ENCODE data around the gene NCAPG.

- TF ChIP-seq, protein P1, sequence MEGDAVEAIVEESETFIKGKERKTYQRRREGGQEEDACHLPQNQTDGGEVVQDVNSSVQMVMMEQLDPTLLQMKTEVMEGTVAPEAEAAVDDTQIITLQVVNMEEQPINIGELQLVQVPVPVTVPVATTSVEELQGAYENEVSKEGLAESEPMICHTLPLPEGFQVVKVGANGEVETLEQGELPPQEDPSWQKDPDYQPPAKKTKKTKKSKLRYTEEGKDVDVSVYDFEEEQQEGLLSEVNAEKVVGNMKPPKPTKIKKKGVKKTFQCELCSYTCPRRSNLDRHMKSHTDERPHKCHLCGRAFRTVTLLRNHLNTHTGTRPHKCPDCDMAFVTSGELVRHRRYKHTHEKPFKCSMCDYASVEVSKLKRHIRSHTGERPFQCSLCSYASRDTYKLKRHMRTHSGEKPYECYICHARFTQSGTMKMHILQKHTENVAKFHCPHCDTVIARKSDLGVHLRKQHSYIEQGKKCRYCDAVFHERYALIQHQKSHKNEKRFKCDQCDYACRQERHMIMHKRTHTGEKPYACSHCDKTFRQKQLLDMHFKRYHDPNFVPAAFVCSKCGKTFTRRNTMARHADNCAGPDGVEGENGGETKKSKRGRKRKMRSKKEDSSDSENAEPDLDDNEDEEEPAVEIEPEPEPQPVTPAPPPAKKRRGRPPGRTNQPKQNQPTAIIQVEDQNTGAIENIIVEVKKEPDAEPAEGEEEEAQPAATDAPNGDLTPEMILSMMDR (conservative IDR thresholded peaks at IDR 0.05 in 1 of 2, IDR thresholded peaks at IDR 0.05 in 1 of 2; ENCODE audit: low read depth in 1 of 2, low read length in 2 of 2) = no peak
- TF ChIP-seq EZH2 (IDR thresholded peaks at IDR 0.05; ENCODE audit: low read length, missing control alignments) = no peak
Measured at GRCh38 chr4:17766826-17767458, 43.8 kb upstream of the NCAPG start.
